GM18526 (cell line): ENCODE results near the gene PITX1.

Experiments used
- POLR2A ChIP-seq: IDR thresholded peaks from 3 replicates; pipeline ENCODE4 v1.6.1; 2011; ENCODE audit not compliant: insufficient read length; ENCODE audit errors: extremely low read depth

PITX1 gene

GRCh38 chr5:135065306-135066265 is 31.6 kb upstream of the PITX1 start:
- no peak for TF ChIP-seq POLR2A

GRCh38 chr5:135064235-135064570 is 30.2 kb upstream of the PITX1 start:
- no peak for TF ChIP-seq POLR2A

- TF ChIP-seq POLR2A, result no peak
Measured at GRCh38 chr5:135063511-135064234, 29.6 kb upstream of the PITX1 start.

GRCh38 chr5:135063056-135063445 is 29.0 kb upstream of the PITX1 start:
- TF ChIP-seq POLR2A, result no peak

GRCh38 chr5:135062216-135063055 is 28.4 kb upstream of the PITX1 start:
- no peak for TF ChIP-seq POLR2A

- no peak for TF ChIP-seq POLR2A
Measured at GRCh38 chr5:135061001-135061400, 27.0 kb upstream of the PITX1 start.

- TF ChIP-seq POLR2A, result no peak
Measured at GRCh38 chr5:135060021-135060420, 26.0 kb upstream of the PITX1 start.

GRCh38 chr5:135059000-135059923 is 25.2 kb upstream of the PITX1 start:
- TF ChIP-seq POLR2A, result no peak

- TF ChIP-seq POLR2A, result no peak
Measured at GRCh38 chr5:135058331-135058732, 24.3 kb upstream of the PITX1 start.

GRCh38 chr5:135057233-135057632 is 23.2 kb upstream of the PITX1 start:
- TF ChIP-seq POLR2A, result no peak

- TF ChIP-seq POLR2A, result no peak
Measured at GRCh38 chr5:135056316-135057030, 22.4 kb upstream of the PITX1 start.

GRCh38 chr5:135055396-135055795 is 21.4 kb upstream of the PITX1 start:
- TF ChIP-seq POLR2A, result no peak

- no peak for TF ChIP-seq POLR2A
Measured at GRCh38 chr5:135054546-135054945, 20.5 kb upstream of the PITX1 start.

- TF ChIP-seq POLR2A, result no peak
Measured at GRCh38 chr5:135053989-135054388, 20.0 kb upstream of the PITX1 start.

GRCh38 chr5:135053278-135053677 is 19.2 kb upstream of the PITX1 start:
- TF ChIP-seq POLR2A, result no peak
